ENCODE results near the gene GDE1.

DNA sequence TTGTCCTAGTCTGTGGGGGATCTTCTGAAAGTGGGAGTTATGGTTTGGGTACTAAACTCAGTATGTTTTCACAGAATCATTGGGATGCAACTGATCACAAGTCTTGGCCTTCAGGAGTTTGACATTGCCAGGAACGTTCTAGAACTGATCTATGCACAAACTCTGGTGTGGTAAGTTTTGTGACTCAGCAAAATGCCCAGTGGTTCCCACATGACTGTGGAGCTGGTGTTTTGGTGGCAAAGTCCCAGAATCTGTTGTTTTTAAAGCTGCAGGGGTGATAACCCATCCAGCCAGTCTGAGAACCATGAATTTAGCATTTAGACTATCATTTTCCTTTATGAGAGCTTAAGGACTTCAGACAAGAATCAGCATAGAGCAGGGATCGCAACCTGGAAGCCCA, 40.6 kb downstream of the GDE1 start:
- TF ChIP-seq, protein P1, sequence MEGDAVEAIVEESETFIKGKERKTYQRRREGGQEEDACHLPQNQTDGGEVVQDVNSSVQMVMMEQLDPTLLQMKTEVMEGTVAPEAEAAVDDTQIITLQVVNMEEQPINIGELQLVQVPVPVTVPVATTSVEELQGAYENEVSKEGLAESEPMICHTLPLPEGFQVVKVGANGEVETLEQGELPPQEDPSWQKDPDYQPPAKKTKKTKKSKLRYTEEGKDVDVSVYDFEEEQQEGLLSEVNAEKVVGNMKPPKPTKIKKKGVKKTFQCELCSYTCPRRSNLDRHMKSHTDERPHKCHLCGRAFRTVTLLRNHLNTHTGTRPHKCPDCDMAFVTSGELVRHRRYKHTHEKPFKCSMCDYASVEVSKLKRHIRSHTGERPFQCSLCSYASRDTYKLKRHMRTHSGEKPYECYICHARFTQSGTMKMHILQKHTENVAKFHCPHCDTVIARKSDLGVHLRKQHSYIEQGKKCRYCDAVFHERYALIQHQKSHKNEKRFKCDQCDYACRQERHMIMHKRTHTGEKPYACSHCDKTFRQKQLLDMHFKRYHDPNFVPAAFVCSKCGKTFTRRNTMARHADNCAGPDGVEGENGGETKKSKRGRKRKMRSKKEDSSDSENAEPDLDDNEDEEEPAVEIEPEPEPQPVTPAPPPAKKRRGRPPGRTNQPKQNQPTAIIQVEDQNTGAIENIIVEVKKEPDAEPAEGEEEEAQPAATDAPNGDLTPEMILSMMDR (IDR thresholded peaks at IDR 0.05) = no peak
- no peak for TF ChIP-seq POLR2A (IDR thresholded peaks at IDR 0.05)
